A549 treated with dexamethasone at 1 μM for 4 hours (cell line): ENCODE results near the gene KRTAP2-1. TPM values are rescaled to one million over a fixed set of nuclear protein-coding genes. Genes with fewer than 3 reads are reported as not detected.

Experiments used
- total RNA-seq: library from RNA; stranded (reverse); fragments of 200-300 nt; extraction: Qiagen RNA extraction; gene quantifications from 5 replicates; pipeline ENCODE4 v1.2.3, GENCODE V29; 2022

The KRTAP2-1 gene, protein sequence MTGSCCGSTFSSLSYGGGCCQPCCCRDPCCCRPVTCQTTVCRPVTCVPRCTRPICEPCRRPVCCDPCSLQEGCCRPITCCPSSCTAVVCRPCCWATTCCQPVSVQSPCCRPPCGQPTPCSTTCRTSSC
- total RNA-seq: not detected in 5 replicates

GRCh38 chr17:41046735-41047465, at the start of gene KRTAP2-1:
KRTAP2-1 (minus strand) TSS chr17:41047316; CDS start chr17:41047267, 49 bp downstream.

DNA sequence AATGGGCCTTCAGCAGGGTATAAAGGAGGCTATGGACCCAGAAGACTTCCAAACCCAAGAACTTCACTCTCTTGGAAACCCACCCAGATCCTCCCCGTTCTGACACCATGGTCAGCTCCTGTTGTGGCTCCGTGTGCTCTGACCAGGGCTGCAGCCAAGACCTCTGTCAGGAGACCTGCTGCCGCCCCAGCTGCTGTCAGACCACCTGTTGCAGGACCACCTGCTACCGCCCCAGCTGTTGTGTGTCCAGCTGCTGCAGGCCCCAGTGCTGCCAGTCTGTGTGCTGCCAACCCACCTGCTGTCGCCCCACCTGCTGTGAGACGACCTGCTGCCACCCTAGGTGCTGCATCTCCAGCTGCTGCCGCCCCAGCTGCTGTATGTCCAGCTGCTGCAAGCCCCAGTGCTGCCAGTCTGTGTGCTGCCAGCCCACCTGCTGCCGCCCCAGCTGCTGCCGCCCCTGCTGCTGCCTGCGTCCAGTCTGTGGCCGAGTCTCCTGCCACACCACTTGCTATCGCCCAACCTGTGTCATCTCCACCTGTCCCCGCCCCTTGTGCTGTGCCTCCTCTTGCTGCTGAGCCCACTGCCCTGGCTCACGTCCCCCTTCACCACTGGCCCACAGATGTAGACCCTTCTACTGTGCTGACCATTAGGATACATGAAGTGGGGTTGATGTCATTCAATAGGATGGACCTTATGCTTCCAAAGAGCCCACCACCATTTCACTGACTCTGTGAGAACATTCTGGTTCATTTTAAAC, 37.2 kb upstream of the KRTAP2-1 start, which contains the start of gene KRTAP4-7:
KRTAP4-7 (plus strand) TSS at position 51 of the 757 bp plus-strand sequence; CDS start at position 108, 57 bp downstream.

DNA sequence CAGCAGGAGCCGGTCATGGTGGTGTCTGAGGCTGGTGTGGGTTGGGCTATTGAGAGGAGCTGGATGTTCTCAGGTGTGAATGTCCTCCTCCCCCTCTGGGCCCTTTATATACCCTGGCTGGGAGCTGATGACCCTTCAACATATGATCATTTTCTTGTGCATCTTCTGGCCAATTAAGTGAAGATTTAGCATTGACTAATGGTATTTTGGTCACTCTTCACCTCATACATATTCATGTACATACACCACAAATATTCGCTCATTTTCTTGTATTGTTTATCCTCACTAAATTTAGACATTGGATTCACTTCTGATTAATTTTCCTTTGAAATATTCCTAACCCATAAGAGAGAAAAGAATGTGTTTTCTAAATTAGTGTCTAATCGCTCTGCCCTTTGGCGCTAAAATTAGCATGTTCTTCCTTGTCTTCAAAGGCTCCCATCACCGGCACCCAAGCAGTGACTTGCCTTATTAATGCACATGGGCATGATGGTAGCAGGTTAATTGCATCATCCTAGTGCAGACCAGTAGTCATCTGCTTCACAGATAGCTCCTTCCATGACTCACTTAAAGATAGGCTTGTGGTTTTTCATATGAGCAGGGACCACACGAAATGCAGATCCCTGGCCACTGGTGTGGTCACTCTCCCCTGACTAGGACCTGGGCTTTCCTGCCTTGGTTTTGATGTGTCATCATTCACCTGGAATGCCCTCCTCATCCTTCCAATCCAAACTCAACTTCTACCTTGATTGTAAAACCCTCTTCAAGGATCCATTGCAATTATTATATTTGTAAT, 18.9 kb upstream of the KRTAP2-1 start, which contains the start of gene KRTAP2-4:
KRTAP2-4 (minus strand) TSS at position 51 of the 796 bp plus-strand sequence; CDS start at position 17, 34 bp downstream.

GRCh38 chr17:41060052-41060604, 13.0 kb upstream of the KRTAP2-1 start, which contains the start of gene KRTAP2-3:
KRTAP2-3 (minus strand) TSS chr17:41060114; CDS start chr17:41060050, 64 bp downstream.

DNA sequence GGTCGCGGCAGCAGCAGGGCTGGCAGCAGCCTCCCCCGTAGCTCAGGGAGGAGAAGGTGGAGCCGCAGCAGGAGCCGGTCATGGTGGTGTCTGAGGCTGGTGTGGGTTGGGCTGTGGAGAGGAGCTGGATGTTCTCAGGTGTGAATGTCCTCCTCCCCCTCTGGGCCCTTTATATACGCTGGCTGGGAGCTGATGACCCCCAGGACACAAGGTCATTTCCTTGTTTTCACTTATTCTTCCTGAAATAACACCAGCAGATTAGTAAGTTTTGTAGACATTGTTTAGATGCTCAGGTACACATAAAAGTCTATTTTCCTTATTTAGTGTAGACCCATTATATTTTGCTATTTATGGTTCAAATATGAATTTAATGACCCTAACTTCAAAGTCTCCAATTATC, 8.0 kb upstream of the KRTAP2-1 start, which contains the start of gene KRTAP2-2:
KRTAP2-2 (minus strand) TSS at position 101 of the 400 bp plus-strand sequence; CDS start at position 82, 19 bp downstream.

GRCh38 chr17:41040783-41041571, 6.1 kb downstream of the KRTAP2-1 start, which contains the start of gene KRTAP1-1:
KRTAP1-1 (minus strand) TSS chr17:41041450; CDS start chr17:41041397, 53 bp downstream.

DNA sequence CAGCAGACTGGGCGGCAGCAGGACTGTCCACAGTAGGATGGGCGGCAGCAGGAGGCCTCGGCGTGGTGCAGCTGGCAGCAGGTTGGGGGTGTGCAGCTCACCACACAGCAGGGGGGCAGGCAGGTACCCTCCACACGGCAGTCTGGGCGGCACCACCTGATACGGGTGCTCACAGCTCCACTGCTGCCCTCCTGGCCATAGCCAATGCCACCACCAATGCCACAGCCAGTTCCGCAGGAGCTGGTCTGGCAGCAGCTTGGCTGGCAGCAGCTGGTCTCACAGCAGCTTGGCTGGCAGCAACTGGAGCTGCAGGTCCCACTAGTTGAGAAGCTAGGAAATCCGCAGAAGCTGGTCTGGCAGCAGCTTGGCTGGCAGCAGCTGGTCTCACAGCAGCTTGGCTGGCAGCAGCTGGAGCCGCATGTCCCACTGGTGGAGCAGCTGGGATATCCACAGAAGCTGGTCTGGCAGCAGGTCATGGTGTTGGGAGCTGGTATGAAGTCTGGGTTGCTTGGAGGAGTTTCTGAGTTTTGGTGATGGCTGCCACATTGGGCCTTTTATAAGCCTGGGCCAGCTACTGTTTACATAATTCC, 12.7 kb downstream of the KRTAP2-1 start, which contains the start of gene KRTAP1-3:
KRTAP1-3 (minus strand) TSS at position 529 of the 590 bp plus-strand sequence; CDS start at position 476, 53 bp downstream.

GRCh38 chr17:41029633-41030245, 17.4 kb downstream of the KRTAP2-1 start, which contains the start of gene KRTAP1-4:
KRTAP1-4 (minus strand) TSS chr17:41030195; CDS start chr17:41030078, 117 bp downstream.

GRCh38 chr17:41026715-41027471, 20.2 kb downstream of the KRTAP2-1 start, which contains the start of gene KRTAP1-5:
KRTAP1-5 (minus strand) TSS chr17:41027208; CDS start chr17:41027155, 53 bp downstream.

DNA sequence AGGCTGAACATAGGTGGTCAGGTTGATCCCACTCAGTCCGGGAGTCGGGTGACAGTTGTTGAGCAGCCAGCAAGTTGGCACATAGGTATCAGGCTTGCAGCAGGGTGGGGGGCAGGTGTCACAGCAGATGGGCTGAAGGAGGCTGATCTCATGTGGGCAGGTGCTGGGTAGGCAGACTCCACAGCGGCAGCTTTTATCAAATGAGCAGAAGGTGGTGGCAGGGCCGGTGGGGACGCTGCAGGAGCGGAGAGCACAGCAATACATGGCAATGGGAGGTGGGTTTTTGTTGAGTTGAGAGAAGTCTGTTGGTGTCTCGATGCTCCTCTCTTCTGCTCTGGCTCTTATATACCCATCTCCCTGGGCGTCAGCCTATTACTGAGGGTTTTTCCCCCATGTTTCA, 38.3 kb downstream of the KRTAP2-1 start, which contains the start of gene KRTAP3-1:
KRTAP3-1 (minus strand) TSS at position 318 of the 400 bp plus-strand sequence; CDS start at position 264, 54 bp downstream.

GRCh38 chr17:40999563-40999962, 47.6 kb downstream of the KRTAP2-1 start, which contains the start of gene KRTAP3-2:
KRTAP3-2 (minus strand) TSS chr17:40999906; CDS start chr17:40999853, 53 bp downstream.

Other genes with a start within 250 kb of the KRTAP2-1 start
- not detected in 5 replicates for gene KRT28, start 247.4 kb downstream of the KRTAP2-1 start, total RNA-seq
- 66.5 to 79.2 TPM (median 70.8 TPM) in 5 replicates for gene KRT10, start 224.7 kb downstream of the KRTAP2-1 start, total RNA-seq
- not detected in 5 replicates for gene KRT12, start 180.1 kb downstream of the KRTAP2-1 start, total RNA-seq
- gene KRT20, start 162.1 kb downstream of the KRTAP2-1 start, total RNA-seq: 0.11 to 0.49 TPM (median 0.19 TPM) in 5 replicates
- 0.07 to 0.18 TPM (median 0.08 TPM) in 5 replicates for gene KRT23, start 109.7 kb downstream of the KRTAP2-1 start, total RNA-seq
- not detected in 5 replicates for gene KRT39, start 80.4 kb downstream of the KRTAP2-1 start, total RNA-seq
- gene KRT40, start 63.0 kb downstream of the KRTAP2-1 start, total RNA-seq: not detected in 5 replicates
- gene KRTAP3-3, start 53.2 kb downstream of the KRTAP2-1 start, total RNA-seq: not detected in 5 replicates
- 0.16 to 0.41 TPM (median 0.28 TPM) in 4 of 5 replicates, not detected in the other for gene KRTAP3-2, start 47.4 kb downstream of the KRTAP2-1 start, total RNA-seq
- gene KRTAP3-1, start 38.2 kb downstream of the KRTAP2-1 start, total RNA-seq: not detected in 5 replicates
- not detected in 5 replicates for gene KRTAP1-5, start 20.1 kb downstream of the KRTAP2-1 start, total RNA-seq
- gene KRTAP1-4, start 17.1 kb downstream of the KRTAP2-1 start, total RNA-seq: not detected in 5 replicates
- not detected in 5 replicates for gene KRTAP1-3, start 12.4 kb downstream of the KRTAP2-1 start, total RNA-seq
- gene KRTAP1-1, start 5.9 kb downstream of the KRTAP2-1 start, total RNA-seq: not detected in 5 replicates
- not detected in 5 replicates for gene KRTAP2-2, start 7.9 kb upstream of the KRTAP2-1 start, total RNA-seq
- 0.18 TPM in 1 of 5 replicates, not detected in the others for gene KRTAP2-3, start 12.8 kb upstream of the KRTAP2-1 start, total RNA-seq
- gene KRTAP2-4, start 18.6 kb upstream of the KRTAP2-1 start, total RNA-seq: not detected in 5 replicates
- gene KRTAP4-7, start 36.8 kb upstream of the KRTAP2-1 start, total RNA-seq: not detected in 5 replicates
- not detected in 5 replicates for gene KRTAP4-8, start 50.8 kb upstream of the KRTAP2-1 start, total RNA-seq
- not detected in 5 replicates for gene KRTAP4-16, start 54.9 kb upstream of the KRTAP2-1 start, total RNA-seq
- not detected in 5 replicates for gene KRTAP4-9, start 58.1 kb upstream of the KRTAP2-1 start, total RNA-seq
- not detected in 5 replicates for gene KRTAP4-11, start 71.1 kb upstream of the KRTAP2-1 start, total RNA-seq
- gene KRTAP4-12, start 76.9 kb upstream of the KRTAP2-1 start, total RNA-seq: not detected in 5 replicates
- gene KRTAP4-6, start 93.2 kb upstream of the KRTAP2-1 start, total RNA-seq: not detected in 5 replicates
- gene KRTAP4-5, start 102.5 kb upstream of the KRTAP2-1 start, total RNA-seq: not detected in 5 replicates
- not detected in 5 replicates for gene KRTAP4-4, start 113.4 kb upstream of the KRTAP2-1 start, total RNA-seq
- gene KRTAP4-3, start 120.9 kb upstream of the KRTAP2-1 start, total RNA-seq: not detected in 5 replicates
- not detected in 5 replicates for gene KRTAP4-2, start 130.9 kb upstream of the KRTAP2-1 start, total RNA-seq
- 0.14 to 0.25 TPM (median 0.24 TPM) in 3 of 5 replicates, not detected in the others for gene KRTAP4-1, start 137.6 kb upstream of the KRTAP2-1 start, total RNA-seq
- gene KRTAP9-1, start 142.6 kb upstream of the KRTAP2-1 start, total RNA-seq: not detected in 5 replicates
- gene KRTAP9-2, start 179.3 kb upstream of the KRTAP2-1 start, total RNA-seq: not detected in 5 replicates
- gene KRTAP9-3, start 185.1 kb upstream of the KRTAP2-1 start, total RNA-seq: not detected in 5 replicates
- gene KRTAP9-8, start 190.7 kb upstream of the KRTAP2-1 start, total RNA-seq: not detected in 5 replicates
- not detected in 5 replicates for gene KRTAP9-4, start 202.4 kb upstream of the KRTAP2-1 start, total RNA-seq
- gene KRTAP9-9, start 208.1 kb upstream of the KRTAP2-1 start, total RNA-seq: not detected in 5 replicates
- gene KRTAP9-6, start 218.1 kb upstream of the KRTAP2-1 start, total RNA-seq: not detected in 5 replicates
- gene KRTAP9-7, start 228.4 kb upstream of the KRTAP2-1 start, total RNA-seq: not detected in 5 replicates